ENCODE data around the gene GALNT14. TPM values are rescaled to one million over a fixed set of nuclear protein-coding genes. Genes with fewer than 3 reads are reported as not detected.
A peak's percentile ranks its signal among the peaks of the same experiment; 100 is the strongest.

GALNT14 gene
- total RNA-seq, 1 donor = 0.72 TPM

- TF ChIP-seq CTCF (IDR thresholded peaks at IDR 0.05; ENCODE audit: insufficient read depth, low read length) = no peak
- DNase-seq (ENCODE audit: low read depth) = no peak
- no peak overlapping the region for H3K4me3 ChIP-seq (ENCODE audit: low read depth, low read length)
Observed at GRCh38 chr2:30869988-30870387, 268.3 kb downstream of the GALNT14 start.

GRCh38 chr2:30867385-30867784 is 270.9 kb downstream of the GALNT14 start:
- no peak for TF ChIP-seq CTCF (IDR thresholded peaks at IDR 0.05; ENCODE audit: insufficient read depth, low read length)
- H3K4me3 ChIP-seq (ENCODE audit: low read depth, low read length) = no peak overlapping the region
- DNase-seq (ENCODE audit: low read depth) = no peak

- no peak for TF ChIP-seq CTCF (IDR thresholded peaks at IDR 0.05; ENCODE audit: insufficient read depth, low read length)
- no peak for DNase-seq (ENCODE audit: low read depth)
- H3K4me3 ChIP-seq (ENCODE audit: low read depth, low read length) = no peak overlapping the region
Observed at GRCh38 chr2:30866974-30867373, 271.3 kb downstream of the GALNT14 start.

- TF ChIP-seq CTCF (IDR thresholded peaks at IDR 0.05; ENCODE audit: insufficient read depth, low read length) = no peak
- H3K4me3 ChIP-seq (ENCODE audit: low read depth, low read length) = no peak overlapping the region
- DNase-seq (ENCODE audit: low read depth) = no peak
Observed at GRCh38 chr2:30865892-30866681, 272.2 kb downstream of the GALNT14 start.

- no peak overlapping the region for H3K4me3 ChIP-seq (ENCODE audit: low read depth, low read length)
- DNase-seq (ENCODE audit: low read depth) = no peak
- no peak for TF ChIP-seq CTCF (IDR thresholded peaks at IDR 0.05; ENCODE audit: insufficient read depth, low read length)
Observed at GRCh38 chr2:30865243-30865642, 273.0 kb downstream of the GALNT14 start.

GRCh38 chr2:30862054-30862651 is 276.1 kb downstream of the GALNT14 start:
- no peak overlapping the region for H3K4me3 ChIP-seq (ENCODE audit: low read depth, low read length)
- TF ChIP-seq CTCF (IDR thresholded peaks at IDR 0.05; ENCODE audit: insufficient read depth, low read length) = peak; percentile 58
- DNase-seq (ENCODE audit: low read depth) = peak; percentile 65

Data from fibroblast of the aortic adventitia (primary cell).